ENCODE measurements around the gene TRIM54. TPM values are rescaled to one million over a fixed set of nuclear protein-coding genes. Genes with fewer than 3 reads are reported as not detected.
"Not testable (repeated sequence)": the region's sequence is repeated elsewhere in the genome, so short reads cannot be mapped to it uniquely, and the experiment has no call there.

The TRIM54 gene
- total and polyA plus RNA-seq, 8 donors = 0.13 to 0.87 (median 0.43) TPM; not detected in 4

- Histone ChIP-seq H3K27me3 (no peaks in the 10 kb centered on the region), H3K27ac (no peak overlapping the region), H3K36me3 (peaks cover 7 to 50% (median 39%) of the 10 kb centered on the region in 4 donors), H3K9me3 (no peaks in the 10 kb centered on the region), H3K4me3 (no peak overlapping the region), H3K4me1 (peaks cover 0 to 7% (median 0%) of the 10 kb centered on the region in 4 donors)
- 74 to 82% (median 79%) methylated on average over 8 of the region's 8 CpGs for WGBS, 5 donors
- DNase-seq = no peak
- TF ChIP-seq POLR2A (IDR thresholded peaks at IDR 0.05) = no peak
- no peak for TF ChIP-seq EP300 (IDR thresholded peaks at IDR 0.05)
- intact Hi-C loops (cut with DNase I; ENCODE audit: low total_unique reads) = no loop called here
These were observed 32.9 kb downstream of the TRIM54 start for GRCh38 chr2:27315122-27315521.

DNA sequence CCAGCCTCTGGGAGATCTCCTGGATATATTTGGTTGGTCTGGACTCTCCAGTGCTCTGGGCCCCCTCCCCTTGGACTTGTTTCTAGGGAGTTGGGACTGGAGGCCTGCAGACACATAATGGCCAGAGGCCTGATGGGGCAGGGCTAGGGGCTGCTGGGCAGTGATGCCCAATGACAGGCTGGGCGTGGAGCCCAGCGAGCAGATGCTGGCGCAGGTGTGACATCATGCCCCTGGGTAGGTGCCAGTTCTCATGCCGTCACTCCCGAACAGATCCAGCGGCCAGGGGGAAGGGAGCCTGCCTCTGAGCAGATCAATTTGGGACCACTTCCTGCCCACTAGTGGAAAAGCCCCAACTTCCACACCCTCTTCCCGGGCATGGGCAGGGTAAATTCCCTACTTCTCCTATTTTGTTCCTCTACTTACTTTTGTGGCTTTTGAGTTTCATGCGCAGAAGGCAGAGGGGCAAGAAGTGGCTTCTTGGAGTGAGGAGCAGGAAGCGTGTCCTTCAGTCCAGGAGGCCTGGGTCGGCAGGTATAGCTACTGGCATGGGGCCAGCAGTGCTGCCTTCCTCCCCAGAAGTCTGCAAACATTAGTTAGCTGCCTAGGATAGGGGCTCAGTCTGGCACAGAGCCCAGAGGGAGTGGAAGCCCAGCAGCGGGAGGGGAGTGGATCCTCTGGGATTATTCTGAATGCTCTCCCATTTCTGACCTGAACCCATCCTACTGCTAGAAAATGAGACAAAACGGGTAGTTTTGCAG lies 34.6 kb downstream of the TRIM54 start:
- TF ChIP-seq EP300 (IDR thresholded peaks at IDR 0.05) = no peak
- no peak for TF ChIP-seq POLR2AphosphoS5 (IDR thresholded peaks at IDR 0.05)
- TF ChIP-seq POLR2A (IDR thresholded peaks at IDR 0.05) = no peak
- no peak for TF ChIP-seq CTCF (IDR thresholded peaks at IDR 0.05)
- intact Hi-C loops (cut with DNase I; ENCODE audit: low total_unique reads) = no loop called here
- H3K36me3 ChIP-seq = peaks cover 0 to 34% (median 29%) of the 10 kb centered on the region in 4 donors
- no peaks in the 10 kb centered on the region for H3K27me3 ChIP-seq
- H3K9me3 ChIP-seq = no peaks in the 10 kb centered on the region
- H3K4me3 ChIP-seq = no peak overlapping the region
- peaks cover 3 to 19% (median 11%) of the 10 kb centered on the region in 4 donors for H3K4me1 ChIP-seq
- peak in 1 of 2 donors; percentile 67 for DNase-seq
- 58 to 72% (median 66%) methylated on average over 9 to 12 of the region's 12 CpGs for WGBS, 5 donors
- no peak overlapping the region for H3K27ac ChIP-seq

DNA sequence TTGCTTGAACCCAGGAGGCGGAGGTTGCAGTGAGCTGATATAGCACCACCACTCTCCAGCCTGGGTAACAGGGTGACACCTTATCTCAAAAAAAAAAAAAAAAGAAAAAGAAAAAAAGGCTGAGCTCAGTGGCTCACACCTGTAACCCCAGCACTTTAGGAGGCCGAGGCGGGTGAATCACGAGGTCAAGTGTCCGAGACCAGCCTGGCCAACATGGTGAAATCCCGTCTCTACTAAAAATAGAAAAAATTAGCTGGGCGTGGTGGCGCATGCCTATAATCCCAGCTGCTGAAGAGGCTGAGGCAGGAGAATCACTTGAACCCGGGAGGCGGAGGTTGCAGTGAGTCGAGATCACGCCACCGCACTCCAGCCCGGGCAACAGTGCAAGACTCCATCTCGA lies 37.6 kb downstream of the TRIM54 start:
- H3K27me3 ChIP-seq; intact Hi-C loops (cut with DNase I; ENCODE audit: low total_unique reads); H3K27ac ChIP-seq; H3K4me3 ChIP-seq; DNase-seq; H3K9me3 ChIP-seq: not testable (repeated sequence)
- H3K36me3 ChIP-seq = peaks cover 0 to 24% (median 19%) of the 10 kb centered on the region in 4 donors
- WGBS, 5 donors = 95 to 97% (median 96%) methylated on average over 15 of the region's 15 CpGs
- peaks cover 12 to 39% (median 28%) of the 10 kb centered on the region in 4 donors for H3K4me1 ChIP-seq

- Histone ChIP-seq H3K27ac (peak overlapping the region in 1 of 5 donors; percentile 22), H3K4me1 (peaks cover 12 to 39% (median 28%) of the 10 kb centered on the region in 4 donors), H3K4me3 (no peak overlapping the region), H3K36me3 (peaks cover 0 to 24% (median 17%) of the 10 kb centered on the region in 4 donors), H3K27me3 (no peaks in the 10 kb centered on the region), H3K9me3 (no peaks in the 10 kb centered on the region)
- peak; percentile 64 to 66 for DNase-seq
- WGBS, 5 donors = 54 to 59% (median 55%) methylated on average over 8 of the region's 8 CpGs
- TF ChIP-seq CTCF (IDR thresholded peaks at IDR 0.05) (no peak), POLR2AphosphoS5 (IDR thresholded peaks at IDR 0.05) (peak in 1 of 3 donors; percentile 55)
- intact Hi-C loops (cut with DNase I; ENCODE audit: low total_unique reads) = no loop called here
These were observed 38.8 kb downstream of the TRIM54 start for GRCh38 chr2:27320958-27321543.

DNA sequence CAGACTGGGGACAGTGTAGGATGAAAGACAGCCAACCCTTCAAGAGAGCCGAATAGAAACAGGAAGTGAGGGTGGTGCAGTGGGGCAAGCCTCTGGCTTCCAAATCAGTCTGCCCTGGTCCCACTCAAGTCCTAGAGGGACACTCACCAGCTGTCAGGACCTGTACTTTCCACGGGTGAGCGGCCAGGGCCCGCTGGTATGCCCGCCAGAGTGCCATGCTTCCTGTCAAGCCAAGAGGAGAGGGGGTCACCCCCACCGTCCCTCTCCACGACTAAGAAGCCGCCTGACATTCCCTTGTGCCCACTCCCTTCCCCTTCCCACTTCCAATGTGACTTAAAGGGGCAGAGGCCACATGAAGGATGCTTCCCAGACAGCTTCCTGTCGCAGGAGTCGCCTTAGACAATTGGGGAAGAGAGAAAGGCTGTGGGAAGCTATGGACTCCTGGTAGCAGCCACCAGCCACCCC lies 40.1 kb downstream of the TRIM54 start:
- intact Hi-C loops (cut with DNase I; ENCODE audit: low total_unique reads) = no loop called here
- H3K27ac ChIP-seq = peak overlapping the region; percentile 14 to 99 (median 96)
- DNase-seq = peak in 1 of 2 donors; percentile 51
- H3K4me3 ChIP-seq = peak overlapping the region; percentile 74 to 82 (median 76)
- 0 to 13% (median 1%) methylated on average over 9 to 10 of the region's 10 CpGs for WGBS, 5 donors
- H3K36me3 ChIP-seq = peaks cover 10 to 26% (median 19%) of the 10 kb centered on the region in 4 donors
- TF ChIP-seq EP300 (IDR thresholded peaks at IDR 0.05) (no peak), CTCF (IDR thresholded peaks at IDR 0.05) (no peak), POLR2AphosphoS5 (IDR thresholded peaks at IDR 0.05) (no peak), POLR2A (IDR thresholded peaks at IDR 0.05) (no peak)
- peaks cover 12 to 33% (median 28%) of the 10 kb centered on the region in 4 donors for H3K4me1 ChIP-seq
- H3K9me3 ChIP-seq = no peaks in the 10 kb centered on the region
- no peaks in the 10 kb centered on the region for H3K27me3 ChIP-seq

Measured in stomach (tissue), 9 donors.